Measurements from ENCODE around the gene PDE8A. TPM values are rescaled to one million over a fixed set of nuclear protein-coding genes. Genes with fewer than 3 reads are reported as not detected.

Gene PDE8A
- total and polyA plus RNA-seq, 2 experiments from 2014 or later = 5.6 to 7.5 TPM

GRCh38 chr15:85048430-85048829 lies 66.8 kb downstream of the PDE8A start:
- Histone ChIP-seq H3K4me2 (no peak overlapping the region), H3K27ac (ENCODE audit: low read depth) (no peak overlapping the region)

GRCh38 chr15:85049805-85050204 lies 68.1 kb downstream of the PDE8A start:
- Histone ChIP-seq H3K27ac (ENCODE audit: low read depth) (no peak overlapping the region), H4K20me1 (replicated peaks; ENCODE audit: insufficient read depth) (no peaks in the 10 kb centered on the region), H3K4me3 (no peak overlapping the region), H3K27me3 (ENCODE audit: insufficient read depth) (no peaks in the 10 kb centered on the region), H3K4me2 (no peak overlapping the region), H3F3A (replicated peaks; ENCODE audit: low read depth) (no peaks in the 10 kb centered on the region), H2AFZ (no peak overlapping the region), H3K4me1 (ENCODE audit: insufficient read depth) (0 out of 2 replicates have a peak, but pooled peaks cover 4% of the 10 kb centered on the region), H3K36me3 (ENCODE audit: insufficient read depth) (no peaks in the 10 kb centered on the region), H3K9me2 (ENCODE audit: insufficient read depth) (no peaks in the 10 kb centered on the region), H3K79me2 (replicated peaks; ENCODE audit: insufficient read depth) (peaks cover 4% of the 10 kb centered on the region; the same call in 1 of the 2 replicates)
- no peaks in the 10 kb centered on the region for H3K27me3 Mint-ChIP-seq (ENCODE audit: insufficient read depth, low read depth, poor library complexity)
- peaks cover 8% of the 10 kb centered on the region; the same call in 2 of the 3 replicates for H3K4me1 Mint-ChIP-seq
- H3K4me3 Mint-ChIP-seq = no peak overlapping the region
- ATAC-seq (no peak), DNase-seq (ENCODE audit: low spot score) (no peak)
- H3K36me3 Mint-ChIP-seq (ENCODE audit: low read depth) = no peaks in the 10 kb centered on the region
- H3K9me3 Mint-ChIP-seq = no peaks in the 10 kb centered on the region
- H3K27ac Mint-ChIP-seq = no peak overlapping the region
- TF ChIP-seq EZH2phosphoT487 (IDR thresholded peaks at IDR 0.05; ENCODE audit: unreplicated experiment) (no peak), JUNB (IDR thresholded peaks at IDR 0.05; ENCODE audit: unreplicated experiment) (no peak), NANOG (IDR thresholded peaks at IDR 0.05; ENCODE audit: borderline replicate concordance) (no peak), CREB1 (CRISPR knock-in tag; IDR thresholded peaks at IDR 0.05; ENCODE audit: low read depth) (no peak), EZH2 (IDR thresholded peaks at IDR 0.05; ENCODE audit: low read depth, unreplicated experiment) (no peak)
- TF ChIP-seq, protein P1, sequence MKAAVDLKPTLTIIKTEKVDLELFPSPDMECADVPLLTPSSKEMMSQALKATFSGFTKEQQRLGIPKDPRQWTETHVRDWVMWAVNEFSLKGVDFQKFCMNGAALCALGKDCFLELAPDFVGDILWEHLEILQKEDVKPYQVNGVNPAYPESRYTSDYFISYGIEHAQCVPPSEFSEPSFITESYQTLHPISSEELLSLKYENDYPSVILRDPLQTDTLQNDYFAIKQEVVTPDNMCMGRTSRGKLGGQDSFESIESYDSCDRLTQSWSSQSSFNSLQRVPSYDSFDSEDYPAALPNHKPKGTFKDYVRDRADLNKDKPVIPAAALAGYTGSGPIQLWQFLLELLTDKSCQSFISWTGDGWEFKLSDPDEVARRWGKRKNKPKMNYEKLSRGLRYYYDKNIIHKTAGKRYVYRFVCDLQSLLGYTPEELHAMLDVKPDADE (IDR thresholded peaks at IDR 0.05) = no peak
- TF ChIP-seq, protein P2, sequence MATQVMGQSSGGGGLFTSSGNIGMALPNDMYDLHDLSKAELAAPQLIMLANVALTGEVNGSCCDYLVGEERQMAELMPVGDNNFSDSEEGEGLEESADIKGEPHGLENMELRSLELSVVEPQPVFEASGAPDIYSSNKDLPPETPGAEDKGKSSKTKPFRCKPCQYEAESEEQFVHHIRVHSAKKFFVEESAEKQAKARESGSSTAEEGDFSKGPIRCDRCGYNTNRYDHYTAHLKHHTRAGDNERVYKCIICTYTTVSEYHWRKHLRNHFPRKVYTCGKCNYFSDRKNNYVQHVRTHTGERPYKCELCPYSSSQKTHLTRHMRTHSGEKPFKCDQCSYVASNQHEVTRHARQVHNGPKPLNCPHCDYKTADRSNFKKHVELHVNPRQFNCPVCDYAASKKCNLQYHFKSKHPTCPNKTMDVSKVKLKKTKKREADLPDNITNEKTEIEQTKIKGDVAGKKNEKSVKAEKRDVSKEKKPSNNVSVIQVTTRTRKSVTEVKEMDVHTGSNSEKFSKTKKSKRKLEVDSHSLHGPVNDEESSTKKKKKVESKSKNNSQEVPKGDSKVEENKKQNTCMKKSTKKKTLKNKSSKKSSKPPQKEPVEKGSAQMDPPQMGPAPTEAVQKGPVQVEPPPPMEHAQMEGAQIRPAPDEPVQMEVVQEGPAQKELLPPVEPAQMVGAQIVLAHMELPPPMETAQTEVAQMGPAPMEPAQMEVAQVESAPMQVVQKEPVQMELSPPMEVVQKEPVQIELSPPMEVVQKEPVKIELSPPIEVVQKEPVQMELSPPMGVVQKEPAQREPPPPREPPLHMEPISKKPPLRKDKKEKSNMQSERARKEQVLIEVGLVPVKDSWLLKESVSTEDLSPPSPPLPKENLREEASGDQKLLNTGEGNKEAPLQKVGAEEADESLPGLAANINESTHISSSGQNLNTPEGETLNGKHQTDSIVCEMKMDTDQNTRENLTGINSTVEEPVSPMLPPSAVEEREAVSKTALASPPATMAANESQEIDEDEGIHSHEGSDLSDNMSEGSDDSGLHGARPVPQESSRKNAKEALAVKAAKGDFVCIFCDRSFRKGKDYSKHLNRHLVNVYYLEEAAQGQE (IDR thresholded peaks at IDR 0.05; ENCODE audit: unreplicated experiment) = no peak

More at GRCh38 chr15:85048430-85048829, 66.8 kb downstream of the PDE8A start:
- H3K4me1 ChIP-seq (ENCODE audit: insufficient read depth) = 0 out of 2 replicates have a peak, but pooled peaks cover 4% of the 10 kb centered on the region
- no peak overlapping the region for H3K4me3 ChIP-seq
- no peak overlapping the region for H3K27ac Mint-ChIP-seq
- no peak overlapping the region for H3K4me3 Mint-ChIP-seq
- ATAC-seq (no peak), DNase-seq (ENCODE audit: low spot score) (no peak)
- no peaks in the 10 kb centered on the region for H3K36me3 Mint-ChIP-seq (ENCODE audit: low read depth)
- no peaks in the 10 kb centered on the region for H3K36me3 ChIP-seq (ENCODE audit: insufficient read depth)
- H3K27me3 Mint-ChIP-seq (ENCODE audit: insufficient read depth, low read depth, poor library complexity) = no peaks in the 10 kb centered on the region
- H3K9me2 ChIP-seq (ENCODE audit: insufficient read depth) = no peaks in the 10 kb centered on the region
- no peaks in the 10 kb centered on the region for H3K9me3 Mint-ChIP-seq
- H3K27me3 ChIP-seq (ENCODE audit: insufficient read depth) = no peaks in the 10 kb centered on the region
- no peaks in the 10 kb centered on the region for H3F3A ChIP-seq (replicated peaks; ENCODE audit: low read depth)
- H4K20me1 ChIP-seq (replicated peaks; ENCODE audit: insufficient read depth) = no peaks in the 10 kb centered on the region
- peaks cover 4% of the 10 kb centered on the region; the same call in 1 of the 2 replicates for H3K79me2 ChIP-seq (replicated peaks; ENCODE audit: insufficient read depth)
- peaks cover 8% of the 10 kb centered on the region; the same call in 2 of the 3 replicates for H3K4me1 Mint-ChIP-seq
- no peak overlapping the region for H2AFZ ChIP-seq
- TF ChIP-seq NANOG (IDR thresholded peaks at IDR 0.05; ENCODE audit: borderline replicate concordance) (no peak), EZH2phosphoT487 (IDR thresholded peaks at IDR 0.05; ENCODE audit: unreplicated experiment) (no peak), EZH2 (IDR thresholded peaks at IDR 0.05; ENCODE audit: low read depth, unreplicated experiment) (no peak), STAT1 (IDR thresholded peaks at IDR 0.05; ENCODE audit: unreplicated experiment) (no peak), CREB1 (CRISPR knock-in tag; IDR thresholded peaks at IDR 0.05; ENCODE audit: low read depth) (no peak)
- TF ChIP-seq, protein P1 (IDR thresholded peaks at IDR 0.05) = no peak
